ENCODE measurements around the gene LGALS4.
A peak's percentile ranks its signal among the peaks of the same experiment; 100 is the strongest.
"Not testable (repeated sequence)": the region's sequence is repeated elsewhere in the genome, so short reads cannot be mapped to it uniquely, and the experiment has no call there.

LGALS4 gene

DNA sequence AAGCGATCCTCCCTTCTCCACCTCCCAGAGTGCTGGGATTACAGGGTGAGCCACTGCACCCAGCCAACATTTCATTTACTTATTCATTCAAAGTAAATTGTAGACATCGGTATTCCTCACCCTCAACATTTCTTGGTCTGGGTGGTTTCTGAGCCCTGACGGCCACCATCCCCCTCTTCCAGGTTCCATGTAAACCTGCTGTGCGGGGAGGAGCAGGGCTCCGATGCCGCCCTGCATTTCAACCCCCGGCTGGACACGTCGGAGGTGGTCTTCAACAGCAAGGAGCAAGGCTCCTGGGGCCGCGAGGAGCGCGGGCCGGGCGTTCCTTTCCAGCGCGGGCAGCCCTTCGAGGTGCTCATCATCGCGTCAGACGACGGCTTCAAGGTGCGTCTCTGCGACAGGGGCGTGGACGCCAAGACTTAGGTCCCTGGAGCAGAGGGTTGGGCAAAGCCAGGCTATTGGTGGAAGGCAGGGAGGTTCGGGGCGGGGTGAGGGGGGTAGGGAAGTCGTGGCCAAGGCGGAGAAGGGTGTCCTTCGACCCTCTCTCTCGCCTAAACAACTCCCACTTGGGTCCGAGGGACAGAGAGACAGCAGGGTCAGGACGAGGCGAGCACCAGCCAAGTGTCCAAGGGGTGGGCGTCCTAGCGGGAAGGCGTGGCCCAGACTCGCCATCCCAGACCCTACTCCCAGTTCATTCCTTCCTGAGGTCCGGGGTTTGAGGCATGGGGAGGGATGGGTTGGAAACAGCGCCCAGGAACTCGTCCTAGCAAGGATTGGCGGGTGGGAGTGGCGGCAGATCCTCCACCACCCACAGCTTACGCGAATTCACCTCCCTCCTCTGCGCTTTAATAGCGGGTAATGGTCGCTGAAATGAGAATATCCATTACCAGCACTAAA, 22.0 kb downstream of the LGALS4 start:
- not testable (repeated sequence) for DNase-seq; H3K4me3 Mint-ChIP-seq; H3K4me1 Mint-ChIP-seq (ENCODE audit: low read depth in 2 of 2); ATAC-seq (replicated peaks); H3K27me3 Mint-ChIP-seq; H3K36me3 Mint-ChIP-seq (ENCODE audit: insufficient read depth); H3K9me3 Mint-ChIP-seq; H3K27ac Mint-ChIP-seq

DNA sequence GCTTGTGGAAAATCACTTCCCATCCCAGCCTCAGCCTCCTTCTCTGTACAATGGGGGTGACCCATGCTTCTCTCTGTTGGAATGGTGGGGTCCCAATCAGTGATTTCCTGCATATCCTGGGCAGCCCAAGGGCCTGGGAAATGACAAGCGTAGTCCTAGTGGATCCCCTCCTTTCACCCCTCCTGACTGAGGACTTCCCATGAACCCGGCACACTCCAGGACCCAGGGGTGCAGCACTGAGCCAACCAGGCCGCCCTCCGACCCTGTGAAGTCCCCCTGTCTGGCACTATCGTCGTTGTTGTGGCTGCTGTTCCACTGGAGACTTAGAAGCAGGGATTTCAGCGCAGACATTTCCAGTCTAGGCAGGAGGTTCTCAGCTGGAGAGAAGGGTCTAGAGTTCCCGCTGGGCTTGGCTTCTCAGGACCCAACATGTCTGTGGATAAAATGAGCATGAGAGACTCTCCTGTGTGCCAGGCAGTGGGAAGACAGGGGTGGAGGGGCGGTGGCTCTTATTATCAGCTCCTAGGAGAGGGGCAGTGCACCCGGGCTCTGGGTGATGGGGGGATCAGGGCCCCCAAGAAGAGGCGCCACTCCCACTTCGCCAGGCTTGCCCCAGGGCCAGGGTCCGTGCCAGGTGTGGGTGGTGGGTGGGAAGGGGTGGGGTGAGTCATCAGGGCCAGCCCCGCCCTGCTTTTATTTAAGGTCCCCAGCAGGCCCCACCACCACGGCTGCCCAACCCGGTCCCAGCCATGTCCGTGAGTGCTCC, 24.1 kb downstream of the LGALS4 start, which contains the start of gene LGALS7B:
Gene LGALS7B, plus strand, starts transcription at position 723 of the 766 bp plus-strand sequence. Its CDS starts 27 bp downstream, at position 750.
- H3K27me3 Mint-ChIP-seq: no peaks in the 10 kb centered on the region
- no peaks in the 10 kb centered on the region for H3K9me3 Mint-ChIP-seq
- no peak within 1 kb of the TSS for H3K4me3 Mint-ChIP-seq
- ATAC-seq (replicated peaks) (no peak), DNase-seq (no peak)
- H3K4me1 Mint-ChIP-seq (ENCODE audit: low read depth in 2 of 2): no peaks in the 10 kb centered on the region
- no peaks in the 10 kb centered on the region for H3K36me3 Mint-ChIP-seq (ENCODE audit: insufficient read depth)
- H3K27ac Mint-ChIP-seq: peak within 1 kb of the TSS in 1 of 2 donors; percentile 32

GRCh38 chr19:38786572-38787265, 26.0 kb downstream of the LGALS4 start:
- ATAC-seq (replicated peaks) (no peak), DNase-seq (no peak)
- no peaks in the 10 kb centered on the region for H3K9me3 Mint-ChIP-seq
- H3K27ac Mint-ChIP-seq: peak overlapping the region in 1 of 2 donors; percentile 28
- H3K4me3 Mint-ChIP-seq: no peak overlapping the region
- no peaks in the 10 kb centered on the region for H3K4me1 Mint-ChIP-seq (ENCODE audit: low read depth in 2 of 2)
- H3K36me3 Mint-ChIP-seq (ENCODE audit: insufficient read depth): peaks cover 2% of the 10 kb centered on the region
- H3K27me3 Mint-ChIP-seq: no peaks in the 10 kb centered on the region

GRCh38 chr19:38786061-38786460, 26.7 kb downstream of the LGALS4 start:
- H3K9me3 Mint-ChIP-seq; H3K27me3 Mint-ChIP-seq; ATAC-seq (replicated peaks); H3K36me3 Mint-ChIP-seq (ENCODE audit: insufficient read depth); H3K4me3 Mint-ChIP-seq; H3K4me1 Mint-ChIP-seq (ENCODE audit: low read depth in 2 of 2); H3K27ac Mint-ChIP-seq; DNase-seq: not testable (repeated sequence)

GRCh38 chr19:38785187-38785699, 27.5 kb downstream of the LGALS4 start:
- no peaks in the 10 kb centered on the region for H3K4me1 Mint-ChIP-seq (ENCODE audit: low read depth in 2 of 2)
- no peaks in the 10 kb centered on the region for H3K27me3 Mint-ChIP-seq
- H3K4me3 Mint-ChIP-seq: no peak overlapping the region
- no peaks in the 10 kb centered on the region for H3K9me3 Mint-ChIP-seq
- ATAC-seq (replicated peaks) (no peak), DNase-seq (no peak)
- peak overlapping the region in 1 of 2 donors; percentile 46 for H3K27ac Mint-ChIP-seq
- peaks cover 5% of the 10 kb centered on the region for H3K36me3 Mint-ChIP-seq (ENCODE audit: insufficient read depth)

DNA sequence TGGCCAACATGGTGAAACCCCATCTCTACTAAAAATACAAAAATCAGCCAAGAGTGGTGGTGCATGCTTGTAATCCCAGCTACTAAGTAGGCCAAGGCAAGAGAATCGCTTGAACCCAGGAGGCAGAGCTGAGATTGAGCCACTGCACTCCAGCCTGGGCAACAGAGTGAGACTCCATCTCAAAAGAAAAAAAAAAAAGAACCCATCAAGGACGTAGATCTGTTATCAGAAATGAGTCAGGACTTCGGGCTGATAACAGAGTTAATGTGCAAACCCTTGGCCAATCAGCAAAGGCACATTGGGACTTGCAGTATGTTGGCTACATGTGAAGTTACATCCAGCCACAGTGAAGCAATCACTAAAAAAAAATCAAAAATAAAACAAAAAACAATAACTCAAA, 28.5 kb downstream of the LGALS4 start:
- Mint-ChIP-seq H3K27ac (no peak overlapping the region), H3K4me3 (no peak overlapping the region), H3K9me3 (no peaks in the 10 kb centered on the region), H3K36me3 (ENCODE audit: insufficient read depth) (peaks cover 5% of the 10 kb centered on the region), H3K27me3 (no peaks in the 10 kb centered on the region), H3K4me1 (ENCODE audit: low read depth in 2 of 2) (no peaks in the 10 kb centered on the region)
- no peak for DNase-seq
- no peak for ATAC-seq (replicated peaks)

GRCh38 chr19:38782212-38782611, 30.5 kb downstream of the LGALS4 start:
- DNase-seq; ATAC-seq (replicated peaks); H3K9me3 Mint-ChIP-seq; H3K4me1 Mint-ChIP-seq (ENCODE audit: low read depth in 2 of 2); H3K27ac Mint-ChIP-seq; H3K36me3 Mint-ChIP-seq (ENCODE audit: insufficient read depth); H3K27me3 Mint-ChIP-seq; H3K4me3 Mint-ChIP-seq: not testable (repeated sequence)

DNA sequence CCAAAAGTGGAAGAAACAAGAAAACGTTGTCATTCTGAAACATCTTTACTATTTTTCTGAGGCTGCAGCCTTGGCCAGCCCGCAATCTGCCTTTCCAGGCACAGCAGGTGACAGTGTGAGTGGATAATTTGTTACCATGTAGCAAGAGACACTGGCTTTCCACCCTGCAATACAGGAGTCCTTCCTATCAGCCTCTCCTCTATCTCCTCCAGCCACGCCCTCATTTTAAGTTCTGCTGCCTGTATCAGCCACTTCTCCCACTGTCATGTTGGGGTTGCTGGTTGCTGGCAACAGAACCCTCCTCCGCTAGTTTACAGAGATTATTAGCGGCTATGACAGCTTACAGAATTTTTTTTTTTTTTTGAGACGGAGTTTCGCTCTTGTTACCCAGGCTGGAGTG, 31.7 kb downstream of the LGALS4 start:
- no peaks in the 10 kb centered on the region for H3K4me1 Mint-ChIP-seq (ENCODE audit: low read depth in 2 of 2)
- no peak overlapping the region for H3K27ac Mint-ChIP-seq
- no peak for DNase-seq
- H3K27me3 Mint-ChIP-seq: peaks cover 6 to 9% of the 10 kb centered on the region in 2 donors
- ATAC-seq (replicated peaks): no peak
- peaks cover 5% of the 10 kb centered on the region for H3K36me3 Mint-ChIP-seq (ENCODE audit: insufficient read depth)
- H3K4me3 Mint-ChIP-seq: no peak overlapping the region
- no peaks in the 10 kb centered on the region for H3K9me3 Mint-ChIP-seq

GRCh38 chr19:38780443-38780842, 32.3 kb downstream of the LGALS4 start:
- H3K4me3 Mint-ChIP-seq: no peak overlapping the region
- peaks cover 5% of the 10 kb centered on the region for H3K36me3 Mint-ChIP-seq (ENCODE audit: insufficient read depth)
- H3K27me3 Mint-ChIP-seq: peaks cover 6 to 9% of the 10 kb centered on the region in 2 donors
- no peaks in the 10 kb centered on the region for H3K9me3 Mint-ChIP-seq
- ATAC-seq (replicated peaks) (no peak), DNase-seq (no peak)
- H3K4me1 Mint-ChIP-seq (ENCODE audit: low read depth in 2 of 2): no peaks in the 10 kb centered on the region
- no peak overlapping the region for H3K27ac Mint-ChIP-seq

DNA sequence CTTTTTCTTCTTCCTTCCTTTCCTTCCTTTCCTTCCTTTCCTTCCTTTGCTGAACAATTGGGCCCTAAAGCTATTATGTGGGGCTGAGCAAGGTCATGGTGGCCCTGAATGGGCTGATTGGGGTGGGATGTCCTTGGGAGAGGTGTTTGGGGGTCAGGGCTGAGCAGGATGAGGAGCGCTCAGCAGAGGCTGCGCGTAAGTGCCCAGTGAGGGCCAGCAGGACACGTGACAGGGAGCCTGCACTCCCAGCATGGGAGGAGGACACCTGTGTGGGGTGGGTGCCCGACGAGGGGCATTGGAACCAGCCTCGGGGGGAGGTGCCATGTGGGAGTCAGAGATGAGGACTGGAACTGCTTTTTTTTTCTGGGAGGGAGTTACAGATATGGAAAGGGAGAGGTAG, 34.0 kb downstream of the LGALS4 start:
- H3K4me1 Mint-ChIP-seq (ENCODE audit: low read depth in 2 of 2): no peaks in the 10 kb centered on the region
- ATAC-seq (replicated peaks) (no peak), DNase-seq (no peak)
- H3K9me3 Mint-ChIP-seq: no peaks in the 10 kb centered on the region
- H3K27ac Mint-ChIP-seq: no peak overlapping the region
- H3K4me3 Mint-ChIP-seq: no peak overlapping the region
- peaks cover 6 to 9% of the 10 kb centered on the region in 2 donors for H3K27me3 Mint-ChIP-seq
- H3K36me3 Mint-ChIP-seq (ENCODE audit: insufficient read depth): peaks cover 5% of the 10 kb centered on the region

GRCh38 chr19:38774181-38774950, 38.4 kb downstream of the LGALS4 start:
- no peak for DNase-seq
- peaks cover 6 to 9% of the 10 kb centered on the region in 2 donors for H3K27me3 Mint-ChIP-seq
- H3K4me3 Mint-ChIP-seq: no peak overlapping the region
- no peak for ATAC-seq (replicated peaks)
- H3K4me1 Mint-ChIP-seq (ENCODE audit: low read depth in 2 of 2): peaks cover 3% of the 10 kb centered on the region in 2 donors
- H3K9me3 Mint-ChIP-seq: no peaks in the 10 kb centered on the region
- H3K36me3 Mint-ChIP-seq (ENCODE audit: insufficient read depth): no peaks in the 10 kb centered on the region
- H3K27ac Mint-ChIP-seq: no peak overlapping the region

DNA sequence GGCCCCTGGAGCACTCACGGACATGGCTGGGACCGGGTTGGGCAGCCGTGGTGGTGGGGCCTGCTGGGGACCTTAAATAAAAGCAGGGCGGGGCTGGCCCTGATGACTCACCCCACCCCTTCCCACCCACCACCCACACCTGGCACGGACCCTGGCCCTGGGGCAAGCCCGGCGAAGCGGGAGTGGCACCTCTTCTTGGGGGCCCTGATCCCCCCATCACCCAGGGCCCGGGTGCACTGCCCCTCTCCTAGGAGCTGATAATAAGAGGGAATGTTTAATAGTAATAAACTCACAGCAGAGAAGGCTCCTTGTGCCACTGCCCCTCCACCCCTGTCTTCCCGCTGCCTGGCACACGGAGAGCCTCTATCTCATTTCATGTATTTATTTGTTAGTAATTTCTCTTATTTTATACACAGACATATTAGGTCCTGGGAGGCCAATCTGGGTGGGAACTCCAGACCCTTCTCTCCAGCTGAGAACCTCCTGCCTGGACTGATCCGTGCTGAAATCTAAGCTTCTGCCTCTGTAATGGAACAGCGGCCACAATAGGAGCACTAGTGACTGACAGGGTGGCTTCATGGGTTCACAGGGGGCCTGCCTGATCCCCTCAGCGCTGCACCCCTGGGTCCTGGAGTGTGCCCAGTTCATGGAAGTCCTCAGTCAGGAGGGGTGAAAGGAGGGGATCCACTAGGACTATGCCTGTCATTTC, 39.1 kb downstream of the LGALS4 start, which contains the start of gene LGALS7:
Gene LGALS7, minus strand, starts transcription at position 49 of the 709 bp plus-strand sequence. Its CDS starts 25 bp downstream, at position 24.
- Mint-ChIP-seq H3K27me3 (peaks cover 2 to 3% of the 10 kb centered on the region in 2 donors), H3K9me3 (no peaks in the 10 kb centered on the region), H3K4me1 (ENCODE audit: low read depth in 2 of 2) (peaks cover 5 to 7% of the 10 kb centered on the region in 2 donors), H3K27ac (no peak within 1 kb of the TSS), H3K4me3 (no peak within 1 kb of the TSS), H3K36me3 (ENCODE audit: insufficient read depth) (no peaks in the 10 kb centered on the region)
- ATAC-seq (replicated peaks) (no peak), DNase-seq (no peak)

Measured in effector memory CD8-positive, alpha-beta T cell (primary cell).